HEK293T (cell line): ENCODE results near the gene CNNM4.

ENCODE experiments used
- BHLHE40 ChIP-seq: fragments of 450-650 bp; IDR thresholded peaks from 2 replicates; pipeline ENCODE4 v1.6.1; 2016; ENCODE audit warnings: mild to moderate bottlenecking, moderate library complexity, borderline replicate concordance
- ELF4 ChIP-seq: fragments of 450-650 bp; IDR thresholded peaks from 2 replicates; pipeline ENCODE4 v1.6.1; 2017; ENCODE audit warnings: antibody characterized with exemption
- FOXA1 ChIP-seq: fragments of 450-650 bp; IDR thresholded peaks from 2 replicates; pipeline ENCODE4 v1.6.1; 2016; ENCODE audit warnings: mild to moderate bottlenecking
- FOXK2 ChIP-seq: fragments of 450-650 bp; IDR thresholded peaks from 2 replicates; pipeline ENCODE4 v1.6.1; 2016; ENCODE audit warnings: mild to moderate bottlenecking
- FOXM1 ChIP-seq: fragments of 450-650 bp; IDR thresholded peaks from 2 replicates; pipeline ENCODE4 v1.6.1; 2017; ENCODE audit warnings: mild to moderate bottlenecking, borderline replicate concordance
- LEF1 ChIP-seq: fragments of 450-650 bp; IDR thresholded peaks from 2 replicates; pipeline ENCODE4 v1.6.1; 2017; ENCODE audit warnings: mild to moderate bottlenecking, borderline replicate concordance
- SUZ12 ChIP-seq: fragments of 450-650 bp; IDR thresholded peaks from 2 replicates; pipeline ENCODE4 v1.6.1; 2016; ENCODE audit warnings: mild to moderate bottlenecking
- TARDBP ChIP-seq: fragments of 450-650 bp; IDR thresholded peaks from 2 replicates; pipeline ENCODE4 v1.6.1; 2016

GRCh38 chr2:96809216-96809882, 48.6 kb downstream of the CNNM4 start:
- TF ChIP-seq FOXA1 (no peak), SUZ12 (no peak), FOXK2 (no peak), LEF1 (no peak), FOXM1 (no peak), ELF4 (no peak), BHLHE40 (no peak), TARDBP (no peak)
